ENCODE data around the gene RANBP6.
A peak's percentile ranks its signal among the peaks of the same experiment; 100 is the strongest.
"Not testable (repeated sequence)": the region's sequence is repeated elsewhere in the genome, so short reads cannot be mapped to it uniquely, and the experiment has no call there.

Gene RANBP6

GRCh38 chr9:6045364-6045763 lies 29.9 kb upstream of the RANBP6 start:
- Histone ChIP-seq H3K9me3 (ENCODE audit: control insufficient read depth, insufficient read depth, low read length) (no peaks in the 10 kb centered on the region), H3K27me3 (ENCODE audit: control insufficient read depth, insufficient read depth, low read length) (no peaks in the 10 kb centered on the region), H3K4me1 (ENCODE audit: control insufficient read depth, insufficient read depth, low read length) (no peaks in the 10 kb centered on the region), H3K9ac (ENCODE audit: low read depth, low read length) (no peak overlapping the region), H3K36me3 (ENCODE audit: control insufficient read depth, insufficient read depth, low read length) (no peaks in the 10 kb centered on the region), H3K4me3 (ENCODE audit: low read depth, low read length) (no peak overlapping the region), H3K27ac (ENCODE audit: low read depth, low read length) (no peak overlapping the region)

DNA sequence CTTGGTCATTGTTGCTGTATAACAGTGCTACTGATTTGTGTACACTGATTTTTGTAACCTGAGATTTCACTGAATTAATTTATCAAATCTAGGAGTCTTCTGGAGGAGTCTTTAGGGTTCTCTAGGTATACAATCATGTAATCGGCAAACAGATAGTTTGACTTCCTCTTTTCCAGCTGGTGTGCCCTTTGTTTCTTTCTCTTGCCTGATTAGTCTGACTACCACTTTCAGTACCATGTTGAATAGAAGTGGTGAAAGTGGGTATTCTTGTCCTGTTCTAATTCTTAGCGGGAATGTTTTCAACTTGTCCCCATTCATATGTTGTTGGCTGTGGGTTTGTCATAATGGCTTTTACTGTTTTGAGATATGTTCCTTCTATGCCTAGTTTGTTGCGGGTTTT lies 24.7 kb upstream of the RANBP6 start:
- no peaks in the 10 kb centered on the region for H3K4me1 ChIP-seq (ENCODE audit: control insufficient read depth, insufficient read depth, low read length)
- H3K27me3 ChIP-seq (ENCODE audit: control insufficient read depth, insufficient read depth, low read length) = no peaks in the 10 kb centered on the region

DNA sequence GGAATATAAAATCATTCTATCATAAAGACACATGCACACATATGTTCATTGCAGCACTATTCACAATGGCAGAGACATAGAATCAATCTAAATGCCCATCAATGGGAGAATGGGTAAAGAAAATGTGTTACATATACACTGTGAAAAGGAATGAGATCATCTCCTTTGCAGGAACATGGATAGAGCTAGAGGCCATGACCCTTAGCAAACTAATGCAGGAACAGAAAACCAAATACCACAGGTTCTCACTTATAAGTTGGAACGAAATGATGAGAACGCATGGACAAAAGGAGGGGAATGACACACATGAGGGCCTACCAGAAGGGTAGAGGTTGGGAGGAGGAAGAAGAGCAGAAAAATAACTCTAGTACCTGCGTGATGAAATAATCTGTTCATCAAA lies 21.0 kb upstream of the RANBP6 start:
- H3K27ac ChIP-seq (ENCODE audit: low read depth, low read length) = no peak overlapping the region
- H3K9me3 ChIP-seq (ENCODE audit: control insufficient read depth, insufficient read depth, low read length) = no peaks in the 10 kb centered on the region
- H3K36me3 ChIP-seq (ENCODE audit: control insufficient read depth, insufficient read depth, low read length) = no peaks in the 10 kb centered on the region
- no peaks in the 10 kb centered on the region for H3K4me1 ChIP-seq (ENCODE audit: control insufficient read depth, insufficient read depth, low read length)
- no peak overlapping the region for H3K4me3 ChIP-seq (ENCODE audit: low read depth, low read length)
- H3K9ac ChIP-seq (ENCODE audit: low read depth, low read length) = no peak overlapping the region
- no peaks in the 10 kb centered on the region for H3K27me3 ChIP-seq (ENCODE audit: control insufficient read depth, insufficient read depth, low read length)

More for the DNA sequence above, 24.7 kb upstream of the RANBP6 start:
- Histone ChIP-seq H3K4me3 (ENCODE audit: low read depth, low read length) (no peak overlapping the region), H3K9me3 (ENCODE audit: control insufficient read depth, insufficient read depth, low read length) (no peaks in the 10 kb centered on the region), H3K9ac (ENCODE audit: low read depth, low read length) (no peak overlapping the region), H3K36me3 (ENCODE audit: control insufficient read depth, insufficient read depth, low read length) (no peaks in the 10 kb centered on the region), H3K27ac (ENCODE audit: low read depth, low read length) (no peak overlapping the region)

DNA sequence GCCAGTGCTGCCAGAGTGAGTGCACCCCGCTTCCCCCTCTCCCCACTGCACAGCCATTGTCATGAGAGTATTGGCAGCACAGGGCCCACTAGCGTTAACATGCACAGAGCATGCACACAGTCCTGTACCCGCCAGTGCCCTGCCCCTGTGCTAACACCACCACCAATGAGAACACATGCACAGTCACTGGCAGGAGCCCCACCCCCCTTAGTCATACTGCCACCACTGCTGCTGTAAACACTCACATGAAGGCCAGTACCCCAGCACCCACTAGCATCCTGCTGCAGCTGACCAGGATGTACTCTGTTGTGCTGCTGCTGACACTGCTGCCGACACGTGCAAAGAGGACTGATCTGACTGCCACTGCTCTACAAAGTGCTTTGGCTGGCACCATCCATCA lies 19.5 kb upstream of the RANBP6 start:
- Histone ChIP-seq H3K27me3 (ENCODE audit: control insufficient read depth, insufficient read depth, low read length) (no peaks in the 10 kb centered on the region), H3K4me3 (ENCODE audit: low read depth, low read length) (no peak overlapping the region), H3K36me3 (ENCODE audit: control insufficient read depth, insufficient read depth, low read length) (no peaks in the 10 kb centered on the region), H3K9ac (ENCODE audit: low read depth, low read length) (no peak overlapping the region), H3K9me3 (ENCODE audit: control insufficient read depth, insufficient read depth, low read length) (no peaks in the 10 kb centered on the region), H3K4me1 (ENCODE audit: control insufficient read depth, insufficient read depth, low read length) (no peaks in the 10 kb centered on the region), H3K27ac (ENCODE audit: low read depth, low read length) (no peak overlapping the region)

DNA sequence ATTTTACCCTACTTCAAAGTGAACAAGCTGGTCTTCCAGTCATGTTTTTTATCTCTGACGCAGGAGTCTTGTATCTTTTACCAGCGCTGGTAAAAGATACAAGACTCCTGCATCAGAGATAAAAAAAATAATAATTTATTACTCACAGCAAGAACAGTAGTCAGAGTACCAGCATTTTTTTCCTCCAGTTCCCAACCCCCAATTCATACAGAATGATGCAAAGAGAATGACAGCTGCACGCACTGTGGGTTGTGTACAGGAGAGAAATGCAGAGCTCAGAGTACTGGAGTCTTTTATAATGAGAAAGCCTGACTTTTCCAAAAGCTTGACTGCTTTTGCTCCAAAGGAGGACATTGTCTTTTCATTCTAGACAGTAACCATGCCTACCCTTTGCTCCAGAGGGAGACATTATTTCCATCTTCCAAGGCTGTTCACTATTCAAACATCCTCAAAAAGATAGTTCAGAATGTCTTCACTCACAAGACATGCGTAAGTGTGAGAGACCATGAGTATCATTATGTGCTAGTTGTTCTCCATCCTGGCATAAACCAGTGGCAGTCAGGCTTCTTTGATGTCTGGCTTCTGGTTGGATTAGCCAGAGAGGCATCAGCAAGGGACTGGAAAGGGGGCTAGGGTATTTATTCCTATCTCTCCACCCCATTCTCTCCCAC lies 14.3 kb upstream of the RANBP6 start:
- no peaks in the 10 kb centered on the region for H3K27me3 ChIP-seq (ENCODE audit: control insufficient read depth, insufficient read depth, low read length)
- no peak overlapping the region for H3K4me3 ChIP-seq (ENCODE audit: low read depth, low read length)
- H3K4me1 ChIP-seq (ENCODE audit: control insufficient read depth, insufficient read depth, low read length) = peaks cover 5% of the 10 kb centered on the region; the same call in 1 of the 2 replicates
- H3K9me3 ChIP-seq (ENCODE audit: control insufficient read depth, insufficient read depth, low read length) = no peaks in the 10 kb centered on the region
- H3K36me3 ChIP-seq (ENCODE audit: control insufficient read depth, insufficient read depth, low read length) = no peaks in the 10 kb centered on the region
- H3K27ac ChIP-seq (ENCODE audit: low read depth, low read length) = no peak overlapping the region
- no peak overlapping the region for H3K9ac ChIP-seq (ENCODE audit: low read depth, low read length)

GRCh38 chr9:6024035-6024554 lies 8.7 kb upstream of the RANBP6 start:
- Histone ChIP-seq H3K36me3 (ENCODE audit: control insufficient read depth, insufficient read depth, low read length) (no peaks in the 10 kb centered on the region), H3K4me1 (ENCODE audit: control insufficient read depth, insufficient read depth, low read length) (peaks cover 7% of the 10 kb centered on the region; the same call in 1 of the 2 replicates), H3K27me3 (ENCODE audit: control insufficient read depth, insufficient read depth, low read length) (no peaks in the 10 kb centered on the region), H3K27ac (ENCODE audit: low read depth, low read length) (no peak overlapping the region), H3K4me3 (ENCODE audit: low read depth, low read length) (no peak overlapping the region), H3K9me3 (ENCODE audit: control insufficient read depth, insufficient read depth, low read length) (0 out of 2 replicates have a peak, but pooled peaks cover 2% of the 10 kb centered on the region), H3K9ac (ENCODE audit: low read depth, low read length) (no peak overlapping the region)

DNA sequence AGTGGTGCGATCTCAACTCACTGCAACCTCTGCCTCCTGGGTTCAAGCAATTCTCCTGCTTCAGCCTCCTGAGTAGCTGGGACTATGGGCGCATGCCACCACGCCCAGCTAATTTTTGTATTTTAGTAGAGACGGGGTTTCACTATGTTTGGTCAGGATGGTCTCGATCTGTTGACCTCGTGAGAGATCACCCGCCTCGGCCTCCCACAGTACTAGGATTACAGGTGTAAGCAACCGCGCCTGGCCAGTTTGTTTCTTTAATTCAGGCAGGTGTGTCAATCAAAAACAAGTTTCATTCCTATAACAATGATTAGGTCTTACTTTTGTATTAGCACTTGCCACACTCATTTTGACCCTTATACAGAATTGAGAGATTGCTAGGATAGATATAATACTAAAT lies 1.6 kb upstream of the RANBP6 start:
- H3K27me3 ChIP-seq (ENCODE audit: control insufficient read depth, insufficient read depth, low read length); H3K4me3 ChIP-seq (ENCODE audit: low read depth, low read length); H3K27ac ChIP-seq (ENCODE audit: low read depth, low read length); H3K9ac ChIP-seq (ENCODE audit: low read depth, low read length); H3K4me1 ChIP-seq (ENCODE audit: control insufficient read depth, insufficient read depth, low read length); H3K9me3 ChIP-seq (ENCODE audit: control insufficient read depth, insufficient read depth, low read length): not testable (repeated sequence)
- H3K36me3 ChIP-seq (ENCODE audit: control insufficient read depth, insufficient read depth, low read length) = peaks cover 22% of the 10 kb centered on the region

GRCh38 chr9:6014670-6015270 lies 654 bp downstream of the RANBP6 start:
- peaks cover 9% of the 10 kb centered on the region; the same call in 1 of the 2 replicates for H3K4me1 ChIP-seq (ENCODE audit: control insufficient read depth, insufficient read depth, low read length)
- H3K9ac ChIP-seq (ENCODE audit: low read depth, low read length) = peak overlapping the region; percentile 94

DNA sequence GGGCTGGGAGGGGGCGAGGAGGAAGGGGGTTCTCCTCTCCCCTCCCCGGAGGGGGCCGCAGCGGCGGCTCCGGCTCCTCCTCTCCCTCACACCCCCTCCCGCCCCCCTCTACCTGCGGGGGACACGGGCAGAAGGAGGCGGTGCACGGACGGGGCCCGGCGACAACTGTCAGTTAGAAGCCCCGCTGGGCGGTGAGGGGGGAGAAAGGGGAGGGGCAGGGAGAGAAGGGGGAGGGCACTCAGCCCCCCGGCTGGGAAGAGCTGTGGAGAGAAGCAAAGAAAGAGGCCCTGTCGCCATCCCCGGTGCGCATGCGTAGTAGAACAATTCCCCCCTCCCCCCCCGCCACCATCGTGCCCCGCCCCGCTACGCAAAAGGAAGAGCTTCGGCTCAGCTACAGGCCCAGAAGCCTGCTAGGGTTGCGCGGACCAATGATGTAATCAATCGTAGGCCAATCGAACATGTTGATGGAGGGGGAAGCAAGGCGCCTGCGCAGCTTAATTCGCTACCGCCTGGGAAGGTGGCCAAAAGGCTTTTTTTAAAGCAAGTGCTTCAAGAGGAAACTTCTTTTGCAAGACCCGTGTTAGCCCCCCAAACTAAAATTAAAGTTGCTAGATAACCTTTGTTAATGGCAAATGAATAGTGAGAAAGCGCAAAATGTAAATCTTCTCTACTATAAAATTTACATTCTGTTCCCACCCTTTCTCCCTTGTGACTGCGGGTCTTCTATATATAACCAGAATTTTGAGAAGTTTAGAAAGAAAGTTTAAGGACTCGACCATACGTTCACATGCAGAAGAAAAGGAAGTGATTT lies 7.0 kb downstream of the RANBP6 start:
- Histone ChIP-seq H3K4me3 (ENCODE audit: low read depth, low read length) (peak overlapping the region; percentile 87), H3K9me3 (ENCODE audit: control insufficient read depth, insufficient read depth, low read length) (no peaks in the 10 kb centered on the region), H3K9ac (ENCODE audit: low read depth, low read length) (peak overlapping the region; percentile 73), H3K36me3 (ENCODE audit: control insufficient read depth, insufficient read depth, low read length) (peaks cover 11% of the 10 kb centered on the region), H3K27me3 (ENCODE audit: control insufficient read depth, insufficient read depth, low read length) (no peaks in the 10 kb centered on the region), H3K27ac (ENCODE audit: low read depth, low read length) (peak overlapping the region; percentile 87), H3K4me1 (ENCODE audit: control insufficient read depth, insufficient read depth, low read length) (peaks cover 13% of the 10 kb centered on the region)

More at GRCh38 chr9:6014670-6015270, 654 bp downstream of the RANBP6 start:
- H3K4me3 ChIP-seq (ENCODE audit: low read depth, low read length) = peak overlapping the region; percentile 99
- peaks cover 22% of the 10 kb centered on the region for H3K36me3 ChIP-seq (ENCODE audit: control insufficient read depth, insufficient read depth, low read length)
- H3K27me3 ChIP-seq (ENCODE audit: control insufficient read depth, insufficient read depth, low read length) = no peaks in the 10 kb centered on the region
- H3K27ac ChIP-seq (ENCODE audit: low read depth, low read length) = peak overlapping the region; percentile 88
- H3K9me3 ChIP-seq (ENCODE audit: control insufficient read depth, insufficient read depth, low read length) = no peaks in the 10 kb centered on the region

GRCh38 chr9:6007770-6008168 lies 7.7 kb downstream of the RANBP6 start:
- H3K4me1 ChIP-seq (ENCODE audit: control insufficient read depth, insufficient read depth, low read length) = peaks cover 13% of the 10 kb centered on the region
- H3K27ac ChIP-seq (ENCODE audit: low read depth, low read length) = peak overlapping the region; percentile 86
- H3K9me3 ChIP-seq (ENCODE audit: control insufficient read depth, insufficient read depth, low read length) = no peaks in the 10 kb centered on the region
- H3K9ac ChIP-seq (ENCODE audit: low read depth, low read length) = peak overlapping the region; percentile 68; the same call in 1 of the 2 replicates
- peak overlapping the region; percentile 87 for H3K4me3 ChIP-seq (ENCODE audit: low read depth, low read length)
- no peaks in the 10 kb centered on the region for H3K27me3 ChIP-seq (ENCODE audit: control insufficient read depth, insufficient read depth, low read length)
- H3K36me3 ChIP-seq (ENCODE audit: control insufficient read depth, insufficient read depth, low read length) = peaks cover 5% of the 10 kb centered on the region
